Measurements from ENCODE around the gene SSH3. TPM values are rescaled to one million over a fixed set of nuclear protein-coding genes. Genes with fewer than 3 reads are reported as not detected.
"Not testable (repeated sequence)": the region's sequence is repeated elsewhere in the genome, so short reads cannot be mapped to it uniquely, and the experiment has no call there.

The SSH3 gene
- total RNA-seq, 2 donors from 2014 or later = 70.9 to 101 TPM

GRCh38 chr11:67255864-67256263 lies 47.5 kb upstream of the SSH3 start:
- no peaks in the 10 kb centered on the region for H3K4me1 ChIP-seq (replicated peaks)
- peaks cover 25 to 27% of the 10 kb centered on the region in 2 donors for H3K36me3 ChIP-seq
- H3K9me3 ChIP-seq = no peaks in the 10 kb centered on the region
- TF ChIP-seq, protein P1, sequence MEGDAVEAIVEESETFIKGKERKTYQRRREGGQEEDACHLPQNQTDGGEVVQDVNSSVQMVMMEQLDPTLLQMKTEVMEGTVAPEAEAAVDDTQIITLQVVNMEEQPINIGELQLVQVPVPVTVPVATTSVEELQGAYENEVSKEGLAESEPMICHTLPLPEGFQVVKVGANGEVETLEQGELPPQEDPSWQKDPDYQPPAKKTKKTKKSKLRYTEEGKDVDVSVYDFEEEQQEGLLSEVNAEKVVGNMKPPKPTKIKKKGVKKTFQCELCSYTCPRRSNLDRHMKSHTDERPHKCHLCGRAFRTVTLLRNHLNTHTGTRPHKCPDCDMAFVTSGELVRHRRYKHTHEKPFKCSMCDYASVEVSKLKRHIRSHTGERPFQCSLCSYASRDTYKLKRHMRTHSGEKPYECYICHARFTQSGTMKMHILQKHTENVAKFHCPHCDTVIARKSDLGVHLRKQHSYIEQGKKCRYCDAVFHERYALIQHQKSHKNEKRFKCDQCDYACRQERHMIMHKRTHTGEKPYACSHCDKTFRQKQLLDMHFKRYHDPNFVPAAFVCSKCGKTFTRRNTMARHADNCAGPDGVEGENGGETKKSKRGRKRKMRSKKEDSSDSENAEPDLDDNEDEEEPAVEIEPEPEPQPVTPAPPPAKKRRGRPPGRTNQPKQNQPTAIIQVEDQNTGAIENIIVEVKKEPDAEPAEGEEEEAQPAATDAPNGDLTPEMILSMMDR (IDR thresholded peaks at IDR 0.05) = no peak
- TF ChIP-seq POLR2AphosphoS5 (IDR thresholded peaks at IDR 0.05) = no peak
- no peak for DNase-seq (ENCODE audit: low spot score)
- H3K4me3 ChIP-seq = no peak overlapping the region
- WGBS = 84% methylated on average over 8 of the region's 8 CpGs
- intact Hi-C loops (cut with DNase I) = no loop called here
- H3K27me3 ChIP-seq (replicated peaks; ENCODE audit: insufficient read depth) = no peaks in the 10 kb centered on the region
- H3K27ac ChIP-seq = no peak overlapping the region

DNA sequence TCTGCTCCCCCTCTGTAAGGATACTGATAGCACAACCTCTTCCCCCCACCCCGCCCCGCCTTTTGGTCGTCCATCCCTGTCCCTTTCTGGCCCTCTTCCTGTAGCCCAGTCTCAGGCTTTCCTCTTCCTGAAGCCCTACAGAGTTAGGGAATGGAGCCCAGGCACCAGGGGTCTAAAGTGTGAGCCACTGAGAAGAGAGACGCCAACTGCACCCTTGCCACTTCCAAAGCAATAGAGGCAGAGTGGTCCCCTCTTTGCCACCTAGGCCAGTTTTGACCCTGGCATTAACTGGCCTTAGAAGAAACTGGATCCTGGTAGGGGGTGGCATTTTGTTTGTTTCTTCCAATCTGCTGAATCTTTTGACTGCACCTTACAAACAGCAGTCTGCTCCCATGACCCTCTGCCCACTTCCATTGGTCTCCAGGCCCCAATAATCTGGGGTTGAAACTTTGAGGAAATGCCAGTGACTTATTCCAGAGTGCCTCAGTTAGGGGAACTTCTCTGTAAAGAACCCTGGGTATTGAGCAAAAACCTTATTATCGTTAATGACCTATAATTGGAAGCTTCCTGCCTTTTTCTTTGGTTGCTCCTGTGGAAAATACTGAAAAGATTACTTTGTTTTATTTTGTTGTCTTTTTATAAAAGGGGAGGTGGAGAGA lies 46.7 kb upstream of the SSH3 start:
- TF ChIP-seq, protein P1 (IDR thresholded peaks at IDR 0.05) = no peak
- TF ChIP-seq POLR2A (IDR thresholded peaks at IDR 0.05) = no peak
- TF ChIP-seq POLR2AphosphoS5 (IDR thresholded peaks at IDR 0.05) = no peak
- 70% methylated on average over 5 of the region's 5 CpGs for WGBS

DNA sequence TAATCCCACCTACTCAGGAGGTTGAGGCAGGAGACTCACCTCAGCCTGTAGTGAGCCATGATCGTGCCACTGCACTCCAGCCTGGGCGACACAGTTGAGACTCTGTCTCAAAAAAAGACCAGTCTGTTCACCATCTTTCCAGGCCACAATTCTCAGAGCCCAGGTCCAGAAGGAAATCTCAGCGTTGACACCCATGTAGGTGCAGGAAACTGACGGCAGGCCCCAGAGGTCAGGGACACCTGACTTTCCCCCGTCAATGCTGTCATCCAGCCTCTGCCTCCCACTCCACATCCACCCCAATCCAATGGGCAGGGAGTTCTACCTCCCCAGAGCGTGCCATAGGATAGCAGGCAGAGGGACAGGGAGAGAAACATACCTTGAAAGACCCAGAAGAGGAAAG lies 42.9 kb upstream of the SSH3 start:
- no peak for TF ChIP-seq POLR2A (IDR thresholded peaks at IDR 0.05)
- no peak for TF ChIP-seq POLR2AphosphoS5 (IDR thresholded peaks at IDR 0.05)
- TF ChIP-seq, protein P1 (IDR thresholded peaks at IDR 0.05) = no peak
- intact Hi-C loops (cut with DNase I) = loop anchor here (5.0 kb wide), 1 partner anchor 122 kb away; no protein-coding TSS in a partner anchor
- H3K9me3 ChIP-seq = no peaks in the 10 kb centered on the region
- WGBS = 93% methylated on average over 6 of the region's 6 CpGs
- peaks cover 0 to 7% of the 10 kb centered on the region in 2 donors for H3K36me3 ChIP-seq
- no peak for DNase-seq (ENCODE audit: low spot score)
- no peak overlapping the region for H3K27ac ChIP-seq
- H3K4me3 ChIP-seq = no peak overlapping the region
- H3K4me1 ChIP-seq (replicated peaks) = peaks cover 2% of the 10 kb centered on the region
- no peaks in the 10 kb centered on the region for H3K27me3 ChIP-seq (replicated peaks; ENCODE audit: insufficient read depth)

More for the DNA sequence above, 46.7 kb upstream of the SSH3 start:
- H3K9me3 ChIP-seq = no peaks in the 10 kb centered on the region
- H3K27ac ChIP-seq = no peak overlapping the region
- H3K4me1 ChIP-seq (replicated peaks) = peaks cover 2% of the 10 kb centered on the region
- intact Hi-C loops (cut with DNase I) = no loop called here
- peaks cover 25 to 27% of the 10 kb centered on the region in 2 donors for H3K36me3 ChIP-seq
- H3K4me3 ChIP-seq = no peak overlapping the region
- no peak for DNase-seq (ENCODE audit: low spot score)
- H3K27me3 ChIP-seq (replicated peaks; ENCODE audit: insufficient read depth) = no peaks in the 10 kb centered on the region

- not testable (repeated sequence) for H3K27me3 ChIP-seq (replicated peaks; ENCODE audit: insufficient read depth); H3K36me3 ChIP-seq; H3K4me1 ChIP-seq (replicated peaks); H3K9me3 ChIP-seq
- peak; percentile 15 for TF ChIP-seq POLR2AphosphoS5 (IDR thresholded peaks at IDR 0.05)
- peak; percentile 53 for DNase-seq (ENCODE audit: low spot score)
- intact Hi-C loops (cut with DNase I) = loop anchor here (5.0 kb wide), 1 partner anchor 121 kb away; no protein-coding TSS in a partner anchor
- peak overlapping the region; percentile 12 to 20 for H3K4me3 ChIP-seq
- 27% methylated on average over 49 of the region's 50 CpGs for WGBS
- H3K27ac ChIP-seq = peak overlapping the region; percentile 5 to 63
These were observed 42.3 kb upstream of the SSH3 start for GRCh38 chr11:67260885-67261639.

DNA sequence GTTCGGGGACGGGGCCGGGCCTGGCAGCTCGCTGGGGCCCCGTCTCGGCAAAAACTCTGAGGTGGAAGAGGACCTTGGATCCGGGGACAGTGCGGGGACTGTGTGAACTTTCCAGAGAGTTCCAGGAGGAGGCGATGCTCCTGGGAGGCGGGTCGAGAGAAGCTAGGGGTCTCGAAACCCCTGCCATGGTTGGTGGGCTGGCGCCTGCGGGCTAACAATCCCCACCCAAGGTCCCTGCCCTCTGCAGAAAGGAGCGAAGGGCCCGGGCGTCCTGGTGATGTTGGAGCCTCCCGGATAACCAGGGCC lies 41.7 kb upstream of the SSH3 start:
- intact Hi-C loops (cut with DNase I) = loop anchor here (5.0 kb wide), 1 partner anchor 121 kb away; no protein-coding TSS in a partner anchor
- 14% methylated on average over 18 of the region's 18 CpGs for WGBS
- no peaks in the 10 kb centered on the region for H3K36me3 ChIP-seq
- peaks cover 2% of the 10 kb centered on the region for H3K4me1 ChIP-seq (replicated peaks)
- H3K4me3 ChIP-seq = peak overlapping the region; percentile 12 to 20
- no peaks in the 10 kb centered on the region for H3K27me3 ChIP-seq (replicated peaks; ENCODE audit: insufficient read depth)
- H3K9me3 ChIP-seq = no peaks in the 10 kb centered on the region
- DNase-seq (ENCODE audit: low spot score) = no peak
- peak overlapping the region; percentile 5 to 63 for H3K27ac ChIP-seq
- TF ChIP-seq POLR2AphosphoS5 (IDR thresholded peaks at IDR 0.05) = no peak
- no peak for TF ChIP-seq POLR2A (IDR thresholded peaks at IDR 0.05)
- TF ChIP-seq, protein P1 (IDR thresholded peaks at IDR 0.05) = no peak

Data from prostate gland (tissue), 2 donors.